ENCODE results near the gene NAV2.

The NAV2 gene

DNA sequence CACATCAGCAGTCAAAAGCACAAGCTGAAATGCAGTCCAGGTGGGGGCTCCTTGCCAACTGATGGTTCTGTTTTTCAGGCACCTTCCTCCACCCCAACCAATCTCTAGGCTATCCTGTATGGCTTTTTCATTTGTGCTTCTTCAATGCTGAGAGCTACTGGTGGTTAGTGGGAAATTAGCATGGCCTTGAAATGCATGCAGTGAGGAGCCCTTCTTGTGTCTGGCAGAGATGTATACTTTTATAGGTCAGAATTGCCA, 167.4 kb downstream of the NAV2 start:
- H3K9me3 ChIP-seq (ENCODE audit: control insufficient read depth, insufficient read depth, low read length), result no peaks in the 10 kb centered on the region
- DNase-seq (ENCODE audit: low read depth, low spot score), result no peak
- H3K36me3 ChIP-seq (ENCODE audit: control insufficient read depth, insufficient read depth, low read length), result no peaks in the 10 kb centered on the region
- H3K27me3 ChIP-seq (ENCODE audit: control insufficient read depth, insufficient read depth, low read length), result no peaks in the 10 kb centered on the region
- no peak overlapping the region for H3K27ac ChIP-seq (ENCODE audit: low read length)
- H3K4me3 ChIP-seq (ENCODE audit: low read length), result no peak overlapping the region
- no peaks in the 10 kb centered on the region for H3K4me1 ChIP-seq (ENCODE audit: control insufficient read depth, insufficient read depth, low read length)

DNA sequence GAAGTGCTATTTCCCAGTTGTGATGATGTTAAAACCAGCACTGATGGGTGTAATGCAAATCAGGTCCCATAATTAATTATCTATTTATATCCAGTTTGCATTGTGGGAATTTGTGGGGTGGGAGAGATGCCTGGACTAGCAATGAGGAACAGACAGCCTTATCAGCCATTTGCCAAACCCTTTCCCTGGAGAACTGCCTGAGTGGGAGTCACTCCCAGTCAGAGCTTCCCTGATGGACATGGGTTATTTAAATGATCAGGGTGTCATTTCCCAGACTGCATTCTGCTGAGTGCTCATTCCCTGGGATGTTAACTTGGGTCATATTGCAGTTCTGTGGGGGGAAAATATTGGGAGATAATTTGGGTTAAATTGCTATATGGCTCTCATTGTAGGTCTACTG, 168.5 kb downstream of the NAV2 start:
- H3K36me3 ChIP-seq (ENCODE audit: control insufficient read depth, insufficient read depth, low read length), result no peaks in the 10 kb centered on the region
- H3K27ac ChIP-seq (ENCODE audit: low read length), result no peak overlapping the region
- no peaks in the 10 kb centered on the region for H3K4me1 ChIP-seq (ENCODE audit: control insufficient read depth, insufficient read depth, low read length)
- H3K4me3 ChIP-seq (ENCODE audit: low read length), result no peak overlapping the region
- H3K27me3 ChIP-seq (ENCODE audit: control insufficient read depth, insufficient read depth, low read length), result no peaks in the 10 kb centered on the region
- no peaks in the 10 kb centered on the region for H3K9me3 ChIP-seq (ENCODE audit: control insufficient read depth, insufficient read depth, low read length)
- DNase-seq (ENCODE audit: low read depth, low spot score), result no peak

DNA sequence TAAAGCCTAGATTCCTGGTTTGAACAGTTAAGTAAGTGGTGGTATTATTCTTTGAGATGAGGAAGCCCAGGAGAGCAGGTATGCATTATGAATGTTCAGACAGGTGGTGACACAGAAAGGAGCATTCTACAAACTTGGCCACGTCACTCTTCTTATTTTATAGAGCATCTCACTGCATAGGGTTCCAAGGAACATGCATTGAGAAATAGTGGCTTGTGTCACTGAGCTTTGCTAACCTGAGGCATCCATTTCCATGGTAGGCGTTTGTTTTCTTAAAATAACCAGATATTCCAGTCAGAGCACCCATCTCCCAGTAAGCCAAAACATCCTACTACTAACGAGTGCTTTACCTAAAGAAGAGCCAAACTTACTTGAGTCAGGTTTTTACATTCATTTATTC, 169.7 kb downstream of the NAV2 start:
- Histone ChIP-seq H3K4me1 (ENCODE audit: control insufficient read depth, insufficient read depth, low read length) (no peaks in the 10 kb centered on the region), H3K4me3 (ENCODE audit: low read length) (no peak overlapping the region), H3K36me3 (ENCODE audit: control insufficient read depth, insufficient read depth, low read length) (no peaks in the 10 kb centered on the region), H3K27ac (ENCODE audit: low read length) (no peak overlapping the region), H3K9me3 (ENCODE audit: control insufficient read depth, insufficient read depth, low read length) (no peaks in the 10 kb centered on the region), H3K27me3 (ENCODE audit: control insufficient read depth, insufficient read depth, low read length) (no peaks in the 10 kb centered on the region)
- no CpG with 5 or more reads among the region's 3 CpGs for WGBS (ENCODE audit: insufficient coverage, insufficient read length)
- no peak for DNase-seq (ENCODE audit: low read depth, low spot score)

DNA sequence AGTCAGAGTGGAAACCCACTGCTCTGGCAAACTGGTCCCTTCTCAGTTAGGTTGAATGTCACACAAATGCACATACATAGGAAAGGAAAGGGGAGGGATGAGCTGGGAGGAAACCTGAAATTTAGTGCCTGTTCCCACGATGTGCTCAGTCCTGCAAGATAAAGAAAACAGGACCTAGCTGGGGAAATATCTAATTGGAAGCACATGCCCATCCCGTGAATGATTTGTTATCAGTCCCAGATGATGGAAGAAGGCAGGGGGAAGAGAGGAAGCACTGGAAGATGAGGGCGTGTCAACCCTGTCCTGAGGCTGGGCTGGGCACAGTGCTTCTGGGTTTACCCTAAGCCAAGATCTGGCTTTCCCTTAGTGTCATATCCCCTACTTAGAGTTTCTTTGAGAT, 173.9 kb downstream of the NAV2 start:
- Histone ChIP-seq H3K4me1 (ENCODE audit: control insufficient read depth, insufficient read depth, low read length) (no peaks in the 10 kb centered on the region), H3K4me3 (ENCODE audit: low read length) (no peak overlapping the region), H3K27me3 (ENCODE audit: control insufficient read depth, insufficient read depth, low read length) (no peaks in the 10 kb centered on the region), H3K36me3 (ENCODE audit: control insufficient read depth, insufficient read depth, low read length) (no peaks in the 10 kb centered on the region), H3K27ac (ENCODE audit: low read length) (no peak overlapping the region), H3K9me3 (ENCODE audit: control insufficient read depth, insufficient read depth, low read length) (no peaks in the 10 kb centered on the region)
- no CpG with 5 or more reads among the region's 3 CpGs for WGBS (ENCODE audit: insufficient coverage, insufficient read length)
- DNase-seq (ENCODE audit: low read depth, low spot score), result no peak

DNA sequence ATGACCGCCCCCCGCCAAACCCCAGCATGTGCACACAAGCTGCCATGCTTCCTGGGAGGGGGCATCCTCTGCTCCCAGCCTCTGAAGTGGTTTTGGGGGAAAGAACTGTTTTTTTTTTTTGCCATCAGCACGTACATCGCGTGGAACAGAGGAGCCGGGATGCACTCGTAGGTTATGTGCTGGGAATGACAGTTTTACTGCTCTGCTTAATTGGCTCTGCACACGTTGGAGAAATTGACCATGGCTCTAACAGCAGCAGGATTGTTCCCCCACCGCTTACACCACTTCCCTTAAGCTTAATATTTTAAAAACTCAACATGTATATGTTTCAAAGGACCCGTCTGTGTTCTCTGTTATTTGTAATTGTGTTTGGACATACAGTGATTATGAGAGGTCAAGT, 175.2 kb downstream of the NAV2 start:
- DNase-seq (ENCODE audit: low read depth, low spot score), result no peak
- no CpG with 5 or more reads among the region's 10 CpGs for WGBS (ENCODE audit: insufficient coverage, insufficient read length)
- H3K27me3 ChIP-seq (ENCODE audit: control insufficient read depth, insufficient read depth, low read length), result no peaks in the 10 kb centered on the region

DNA sequence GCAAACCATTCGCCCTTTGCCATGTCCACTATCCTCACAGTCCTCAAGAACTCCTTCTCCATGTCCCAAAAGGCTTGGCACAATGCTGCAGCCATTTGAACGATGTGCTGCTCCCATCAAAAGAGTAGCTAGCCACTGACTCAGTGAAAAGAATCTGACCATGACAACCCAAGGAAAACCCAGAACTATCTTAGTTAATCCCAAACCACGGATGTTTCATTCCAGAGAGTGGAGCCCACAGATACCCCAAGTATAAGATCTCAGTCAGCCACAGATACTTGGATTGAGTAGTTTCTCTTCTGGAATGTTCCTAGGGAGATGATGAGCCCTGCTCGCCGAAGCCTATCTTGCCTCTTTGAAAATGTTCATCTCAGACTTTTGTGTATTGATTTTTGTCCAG, 176.9 kb downstream of the NAV2 start:
- H3K4me3 ChIP-seq (ENCODE audit: low read length), result no peak overlapping the region
- H3K9me3 ChIP-seq (ENCODE audit: control insufficient read depth, insufficient read depth, low read length), result no peaks in the 10 kb centered on the region
- no peaks in the 10 kb centered on the region for H3K27me3 ChIP-seq (ENCODE audit: control insufficient read depth, insufficient read depth, low read length)
- H3K36me3 ChIP-seq (ENCODE audit: control insufficient read depth, insufficient read depth, low read length), result peaks cover 2% of the 10 kb centered on the region; the same call in 1 of the 2 replicates
- DNase-seq (ENCODE audit: low read depth, low spot score), result no peak
- WGBS (ENCODE audit: insufficient coverage, insufficient read length), result no CpG with 5 or more reads among the region's 5 CpGs
- peaks cover 1% of the 10 kb centered on the region; the same call in 1 of the 2 replicates for H3K4me1 ChIP-seq (ENCODE audit: control insufficient read depth, insufficient read depth, low read length)
- H3K27ac ChIP-seq (ENCODE audit: low read length), result no peak overlapping the region

More for the DNA sequence above, 175.2 kb downstream of the NAV2 start:
- Histone ChIP-seq H3K4me3 (ENCODE audit: low read length) (no peak overlapping the region), H3K36me3 (ENCODE audit: control insufficient read depth, insufficient read depth, low read length) (peaks cover 2% of the 10 kb centered on the region; the same call in 1 of the 2 replicates), H3K9me3 (ENCODE audit: control insufficient read depth, insufficient read depth, low read length) (no peaks in the 10 kb centered on the region), H3K27ac (ENCODE audit: low read length) (no peak overlapping the region), H3K4me1 (ENCODE audit: control insufficient read depth, insufficient read depth, low read length) (peaks cover 1% of the 10 kb centered on the region; the same call in 1 of the 2 replicates)

DNA sequence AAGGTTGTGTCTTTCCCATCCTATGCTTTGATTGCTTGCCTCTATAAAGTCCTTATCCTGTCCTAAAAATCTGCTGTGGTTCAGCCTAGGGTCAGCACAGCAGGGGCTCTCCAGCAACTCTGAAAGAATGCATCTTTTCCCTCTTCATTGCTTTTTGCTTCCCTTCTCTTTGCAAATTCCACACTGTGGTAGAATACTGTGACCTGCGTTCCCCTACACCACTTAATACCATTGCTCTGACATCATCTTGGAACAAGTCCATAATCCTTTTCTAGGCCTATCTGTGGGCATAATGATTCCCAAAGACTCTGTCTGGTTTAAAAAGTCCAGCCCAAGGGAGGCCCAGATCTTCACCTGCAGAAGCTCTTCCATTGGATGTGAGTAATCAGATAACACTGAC, 177.7 kb downstream of the NAV2 start:
- Histone ChIP-seq H3K36me3 (ENCODE audit: control insufficient read depth, insufficient read depth, low read length) (peaks cover 2% of the 10 kb centered on the region; the same call in 1 of the 2 replicates), H3K4me1 (ENCODE audit: control insufficient read depth, insufficient read depth, low read length) (peaks cover 1% of the 10 kb centered on the region; the same call in 1 of the 2 replicates), H3K4me3 (ENCODE audit: low read length) (no peak overlapping the region), H3K9me3 (ENCODE audit: control insufficient read depth, insufficient read depth, low read length) (no peaks in the 10 kb centered on the region), H3K27ac (ENCODE audit: low read length) (no peak overlapping the region), H3K27me3 (ENCODE audit: control insufficient read depth, insufficient read depth, low read length) (no peaks in the 10 kb centered on the region)
- DNase-seq (ENCODE audit: low read depth, low spot score), result no peak
- WGBS (ENCODE audit: insufficient coverage, insufficient read length), result no CpG with 5 or more reads among the region's 1 CpG

DNA sequence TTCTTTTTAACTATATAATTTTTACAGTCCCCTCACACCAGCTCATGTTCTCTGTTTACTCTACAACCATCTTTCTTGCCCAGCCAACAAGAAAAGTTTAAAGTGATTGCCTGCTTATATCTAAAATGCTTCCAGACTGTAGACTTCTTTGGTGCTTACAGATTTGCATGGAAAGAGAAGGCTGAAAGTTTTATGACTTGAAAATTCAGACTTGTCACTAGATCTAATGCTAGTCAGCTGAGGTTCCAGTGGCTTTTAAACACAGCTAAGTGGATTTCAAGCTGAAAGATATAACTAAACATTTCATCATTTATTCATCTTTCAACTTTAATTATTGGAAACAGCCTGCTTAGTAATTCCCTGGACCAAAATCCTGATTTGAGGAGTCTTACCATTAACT, 178.4 kb downstream of the NAV2 start:
- peaks cover 2% of the 10 kb centered on the region; the same call in 1 of the 2 replicates for H3K36me3 ChIP-seq (ENCODE audit: control insufficient read depth, insufficient read depth, low read length)
- no peaks in the 10 kb centered on the region for H3K9me3 ChIP-seq (ENCODE audit: control insufficient read depth, insufficient read depth, low read length)
- H3K27ac ChIP-seq (ENCODE audit: low read length), result no peak overlapping the region
- DNase-seq (ENCODE audit: low read depth, low spot score), result no peak
- no peak overlapping the region for H3K4me3 ChIP-seq (ENCODE audit: low read length)
- no peaks in the 10 kb centered on the region for H3K27me3 ChIP-seq (ENCODE audit: control insufficient read depth, insufficient read depth, low read length)
- peaks cover 1% of the 10 kb centered on the region; the same call in 1 of the 2 replicates for H3K4me1 ChIP-seq (ENCODE audit: control insufficient read depth, insufficient read depth, low read length)

DNA sequence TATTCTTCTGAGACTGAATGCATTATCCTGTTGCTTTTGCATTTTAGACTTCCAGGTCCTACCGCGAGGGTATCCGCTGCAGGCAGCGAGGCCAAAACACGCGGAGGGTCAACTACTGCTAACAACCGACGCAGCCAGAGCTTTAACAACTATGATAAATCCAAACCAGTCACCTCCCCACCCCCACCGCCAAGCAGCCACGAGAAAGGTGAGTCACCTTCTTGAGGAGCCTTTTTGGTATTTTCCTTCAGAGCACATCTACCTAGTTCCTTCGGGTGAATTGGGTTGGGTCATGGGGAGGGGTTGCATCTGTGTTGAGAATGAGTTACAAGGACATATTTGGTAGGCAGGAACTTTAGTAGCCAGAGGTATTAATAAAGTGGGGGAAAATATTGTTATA, 179.8 kb downstream of the NAV2 start:
- H3K4me3 ChIP-seq (ENCODE audit: low read length), result no peak overlapping the region
- no peaks in the 10 kb centered on the region for H3K27me3 ChIP-seq (ENCODE audit: control insufficient read depth, insufficient read depth, low read length)
- DNase-seq (ENCODE audit: low read depth, low spot score), result no peak
- H3K9me3 ChIP-seq (ENCODE audit: control insufficient read depth, insufficient read depth, low read length), result no peaks in the 10 kb centered on the region
- WGBS (ENCODE audit: insufficient coverage, insufficient read length), result no CpG with 5 or more reads among the region's 11 CpGs
- no peak overlapping the region for H3K27ac ChIP-seq (ENCODE audit: low read length)
- H3K36me3 ChIP-seq (ENCODE audit: control insufficient read depth, insufficient read depth, low read length), result peaks cover 2% of the 10 kb centered on the region; the same call in 1 of the 2 replicates
- peaks cover 1% of the 10 kb centered on the region; the same call in 1 of the 2 replicates for H3K4me1 ChIP-seq (ENCODE audit: control insufficient read depth, insufficient read depth, low read length)

DNA sequence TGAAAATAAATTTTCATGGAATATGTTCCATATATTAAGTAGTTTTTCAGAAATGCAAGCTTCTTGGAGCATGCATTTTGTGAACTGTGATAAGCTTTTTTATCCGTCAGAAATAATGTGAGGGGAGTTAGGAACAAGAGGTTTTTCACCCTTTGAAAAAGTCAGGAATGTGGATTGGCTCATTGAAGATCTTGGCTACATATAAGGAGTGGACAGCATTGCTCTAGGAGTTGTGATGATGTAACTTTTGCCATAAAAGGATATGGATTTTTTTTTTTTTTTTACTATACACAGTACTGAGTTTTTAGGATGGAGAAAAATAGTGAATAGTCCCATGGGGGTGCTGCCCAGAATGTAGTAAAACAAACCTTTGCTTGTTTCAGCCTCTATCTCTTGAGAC, 180.2 kb downstream of the NAV2 start:
- WGBS (ENCODE audit: insufficient coverage, insufficient read length), result no CpG with 5 or more reads among the region's 1 CpG
- no peak for DNase-seq (ENCODE audit: low read depth, low spot score)
- no peak overlapping the region for H3K27ac ChIP-seq (ENCODE audit: low read length)
- H3K4me3 ChIP-seq (ENCODE audit: low read length), result no peak overlapping the region
- H3K9me3 ChIP-seq (ENCODE audit: control insufficient read depth, insufficient read depth, low read length), result no peaks in the 10 kb centered on the region
- H3K4me1 ChIP-seq (ENCODE audit: control insufficient read depth, insufficient read depth, low read length), result peaks cover 1% of the 10 kb centered on the region; the same call in 1 of the 2 replicates
- peaks cover 2% of the 10 kb centered on the region; the same call in 1 of the 2 replicates for H3K36me3 ChIP-seq (ENCODE audit: control insufficient read depth, insufficient read depth, low read length)
- no peaks in the 10 kb centered on the region for H3K27me3 ChIP-seq (ENCODE audit: control insufficient read depth, insufficient read depth, low read length)

DNA sequence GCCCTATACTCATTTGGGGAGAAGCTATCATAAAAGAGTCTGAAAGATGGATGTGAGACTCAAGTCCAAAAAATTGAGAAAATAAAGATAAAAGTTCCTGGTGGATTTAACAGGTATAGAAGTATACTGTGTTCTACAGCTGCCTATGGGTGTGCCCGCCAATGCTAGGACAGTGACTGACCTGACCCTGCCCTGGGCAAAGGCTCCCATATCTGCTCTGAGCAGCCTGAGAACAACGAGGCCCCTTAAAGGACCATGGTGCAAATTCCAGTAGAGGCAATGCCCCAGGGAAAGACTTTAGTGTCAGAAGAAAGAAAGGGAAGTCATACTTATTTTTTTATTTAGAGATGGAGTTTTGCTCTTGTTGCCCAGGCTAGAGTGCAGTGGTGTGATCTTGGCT, 181.8 kb downstream of the NAV2 start:
- Histone ChIP-seq H3K27me3 (ENCODE audit: control insufficient read depth, insufficient read depth, low read length) (no peaks in the 10 kb centered on the region), H3K4me3 (ENCODE audit: low read length) (no peak overlapping the region), H3K36me3 (ENCODE audit: control insufficient read depth, insufficient read depth, low read length) (peaks cover 2% of the 10 kb centered on the region; the same call in 1 of the 2 replicates), H3K4me1 (ENCODE audit: control insufficient read depth, insufficient read depth, low read length) (peaks cover 1% of the 10 kb centered on the region; the same call in 1 of the 2 replicates), H3K9me3 (ENCODE audit: control insufficient read depth, insufficient read depth, low read length) (no peaks in the 10 kb centered on the region), H3K27ac (ENCODE audit: low read length) (no peak overlapping the region)
- WGBS (ENCODE audit: insufficient coverage, insufficient read length), result no CpG with 5 or more reads among the region's 2 CpGs
- DNase-seq (ENCODE audit: low read depth, low spot score), result no peak
